H1 (cell line): ENCODE measurements around the gene DSG2. TPM values are rescaled to one million over a fixed set of nuclear protein-coding genes. Genes with fewer than 3 reads are reported as not detected.

Experiments used
- CTCF ChIA-PET: fragments of 300-600 bp; sonication (Branson Sonifier 250); formaldehyde crosslinking; loops from one replicate; lab custom pipeline; 2021; ENCODE audit not compliant: partially characterized antibody; lab: Charles Lee
- POLR2A ChIA-PET: fragments of 300-600 bp; sonication (Branson Sonifier 250); formaldehyde crosslinking; loops from one replicate; lab custom pipeline; 2021; ENCODE audit warnings: inconsistent platforms; ENCODE audit not compliant: partially characterized antibody; lab: Charles Lee
- DNase-seq, 2 experiments: peaks; one replicate each; pipeline versions ENCODE4 v3.0.0 to v3.0.0-alpha.2; 2010 to 2022; ENCODE audit warnings: low spot score in 2 of 2, low read depth in 1 of 2, mixed read lengths in 1 of 2
- FAIRE-seq: peaks from 2 replicates; lab custom pipeline; 2011; peaks lifted over from hg19 to GRCh38; lab: Jason Lieb, UNC
- H2AFZ ChIP-seq: 2 replicates; pipeline ENCODE4 v1.8.1; 2012; ENCODE audit warnings: low read length, inconsistent platforms
- H2AK5ac ChIP-seq: 2 replicates; pipeline ENCODE4 v1.6.1; 2013; ENCODE audit warnings: low read depth, low read length
- H2BK120ac ChIP-seq: replicated peaks from 2 replicates; pipeline ENCODE3; 2013; ENCODE audit warnings: low read depth, low read length, inconsistent platforms
- H2BK12ac ChIP-seq: 2 replicates; pipeline ENCODE4 v1.6.1; 2013; ENCODE audit warnings: low read depth, low read length
- H2BK15ac ChIP-seq: 2 replicates; pipeline ENCODE4 v1.6.1; 2013; ENCODE audit warnings: low read length
- H2BK20ac ChIP-seq: 2 replicates; pipeline ENCODE4 v1.6.1; 2013; ENCODE audit warnings: low read length
- H2BK5ac ChIP-seq: 2 replicates; pipeline ENCODE4 v1.6.1; 2013; ENCODE audit warnings: low read depth, low read length
- H3K14ac ChIP-seq: 2 replicates; pipeline ENCODE4 v1.6.1; 2013; ENCODE audit warnings: inconsistent platforms; ENCODE audit not compliant: insufficient read length
- H3K18ac ChIP-seq: 2 replicates; pipeline ENCODE4 v1.6.1; 2013; ENCODE audit warnings: low read length; ENCODE audit errors: extremely low read depth
- H3K23ac ChIP-seq: 2 replicates; pipeline ENCODE4 v1.6.1; 2013; ENCODE audit warnings: inconsistent platforms; ENCODE audit not compliant: insufficient read length
- H3K23me2 ChIP-seq: 2 replicates; pipeline ENCODE4 v1.6.1; 2013; ENCODE audit warnings: low read depth, low read length
- H3K27ac ChIP-seq: 2 replicates; pipeline ENCODE4 v1.6.1; 2011; ENCODE audit warnings: low read depth, low read length, inconsistent platforms
- H3K27me3 ChIP-seq, 4 experiments: replicated peaks in 1 of 4; 1 replicate in 1 of 4; 2 replicates in 3 of 4; pipeline versions ENCODE4 v1.6.1 to v1.8.1; 2011 to 2013; ENCODE audit warnings: low read length in 3 of 4, mild to moderate bottlenecking in 3 of 4, inconsistent platforms in 2 of 4, mixed read lengths in 2 of 4, moderate library complexity in 1 of 4; ENCODE audit not compliant: control insufficient read depth in 3 of 4, insufficient read depth in 3 of 4; ENCODE audit errors: extremely low read depth in 1 of 4
- H3K36me3 ChIP-seq, 4 experiments: 2 replicates each; pipeline versions ENCODE4 v1.6.1 to v1.8.1; 2011 to 2013; ENCODE audit warnings: mild to moderate bottlenecking in 4 of 4, low read length in 3 of 4, moderate library complexity in 2 of 4, control low read depth in 1 of 4, inconsistent platforms in 1 of 4; ENCODE audit not compliant: insufficient read depth in 4 of 4, control insufficient read depth in 2 of 4
- H3K4ac ChIP-seq: replicated peaks from 2 replicates; pipeline ENCODE3; 2013; ENCODE audit warnings: low read length, low read depth, mixed read lengths, inconsistent platforms; ENCODE audit not compliant: insufficient read length
- H3K4me1 ChIP-seq, 4 experiments: replicated peaks in 1 of 4; 1 replicate in 1 of 4; 2 replicates in 3 of 4; pipeline versions ENCODE4 v1.6.1 to v1.8.1; 2011 to 2013; ENCODE audit warnings: low read length in 3 of 4, inconsistent platforms in 2 of 4, mixed read lengths in 1 of 4; ENCODE audit not compliant: insufficient read depth in 4 of 4, control insufficient read depth in 3 of 4
- H3K4me2 ChIP-seq, 2 experiments: 2 replicates each; pipeline versions ENCODE4 v1.6.1 to v1.8.1; 2011 to 2013; ENCODE audit warnings: low read depth in 2 of 2, low read length in 2 of 2, control low read depth in 1 of 2, inconsistent platforms in 1 of 2, mild to moderate bottlenecking in 1 of 2; ENCODE audit not compliant: insufficient read depth in 1 of 2
- H3K4me3 ChIP-seq, 4 experiments: fragments of 200-600, 300-600 bp in 1 of 4; sonication (generic), shearing (Covaris generic), sonication (Bioruptor Twin) in 1 of 4; 2 replicates each; pipeline versions ENCODE4 v1.5.1 to v1.8.1; 2011 to 2016; ENCODE audit warnings: low read length in 4 of 4, low read depth in 3 of 4, control low read depth in 2 of 4, inconsistent platforms in 2 of 4, mild to moderate bottlenecking in 2 of 4, mixed read lengths in 1 of 4, moderate library complexity in 1 of 4; ENCODE audit not compliant: insufficient read depth in 2 of 4; ENCODE audit errors: extremely low read depth in 1 of 4
- H3K56ac ChIP-seq: replicated peaks from 2 replicates; pipeline ENCODE3; 2013; ENCODE audit warnings: low read depth, mild to moderate bottlenecking, mixed read lengths, low read length, inconsistent platforms; ENCODE audit not compliant: insufficient read length
- H3K79me1 ChIP-seq: 2 replicates; pipeline ENCODE4 v1.6.1; 2013; ENCODE audit warnings: low read depth, low read length, control low read depth
- H3K79me2 ChIP-seq, 2 experiments: 2 replicates each; pipeline versions ENCODE4 v1.6.1 to v1.8.1; 2012 to 2013; ENCODE audit warnings: low read length in 2 of 2, mild to moderate bottlenecking in 2 of 2, inconsistent platforms in 1 of 2; ENCODE audit not compliant: insufficient read depth in 2 of 2, control insufficient read depth in 1 of 2
- H3K9ac ChIP-seq, 4 experiments: replicated peaks in 1 of 4; 1 replicate in 1 of 4; 2 replicates in 3 of 4; pipeline versions ENCODE4 v1.6.1 to v1.8.1; 2011 to 2013; ENCODE audit warnings: low read depth in 3 of 4, low read length in 3 of 4, control low read depth in 2 of 4, mild to moderate bottlenecking in 2 of 4, moderate library complexity in 2 of 4, inconsistent platforms in 1 of 4; ENCODE audit errors: extremely low read depth in 1 of 4
- H3K9me3 ChIP-seq, 2 experiments: 2 replicates each; pipeline versions ENCODE4 v1.6.1 to v1.8.1; 2012 to 2013; ENCODE audit warnings: mild to moderate bottlenecking in 2 of 2, moderate library complexity in 2 of 2, control low read depth in 1 of 2, inconsistent platforms in 1 of 2, low read depth in 1 of 2, low read length in 1 of 2, mixed read lengths in 1 of 2; ENCODE audit not compliant: insufficient read depth in 2 of 2
- H4K20me1 ChIP-seq, 2 experiments: replicated peaks in 1 of 2; 2 replicates each; pipeline versions ENCODE3 to v1.8.1; 2011 to 2013; ENCODE audit warnings: inconsistent platforms in 2 of 2, low read length in 2 of 2, mild to moderate bottlenecking in 1 of 2; ENCODE audit not compliant: insufficient read depth in 2 of 2, control insufficient read depth in 1 of 2
- H4K5ac ChIP-seq: 2 replicates; pipeline ENCODE4 v1.6.1; 2013; ENCODE audit warnings: low read length, low read depth, mixed read lengths, inconsistent platforms; ENCODE audit not compliant: insufficient read length
- H4K8ac ChIP-seq: 2 replicates; pipeline ENCODE4 v1.8.0; 2013; ENCODE audit warnings: mild to moderate bottlenecking, moderate library complexity, low read length, inconsistent platforms; ENCODE audit not compliant: insufficient read depth; ENCODE audit errors: extremely low read depth
- H4K91ac ChIP-seq: replicated peaks from 2 replicates; pipeline ENCODE3; 2013; ENCODE audit warnings: low read length, mixed read lengths, inconsistent platforms; ENCODE audit not compliant: insufficient read length
- CHD1 ChIP-seq: IDR thresholded peaks from 2 replicates; pipeline ENCODE4 v1.6.1; 2012; ENCODE audit warnings: low read depth, low read length, improper control_type of control experiment
- EP300 ChIP-seq, 2 experiments: IDR thresholded peaks; 1 replicate in 1 of 2; 2 replicates in 1 of 2; pipeline ENCODE4 v1.6.1; 2011 to 2012; ENCODE audit warnings: low read depth in 2 of 2, low read length in 2 of 2, mild to moderate bottlenecking in 2 of 2, borderline replicate concordance in 1 of 2, inconsistent platforms in 1 of 2, moderate library complexity in 1 of 2
- GABPA ChIP-seq: IDR thresholded peaks from 2 replicates; pipeline ENCODE4 v1.6.1; 2011; ENCODE audit warnings: mild to moderate bottlenecking, low read length, moderate library complexity, borderline replicate concordance; ENCODE audit not compliant: insufficient read depth
- GTF2F1 ChIP-seq: IDR thresholded peaks from 2 replicates; pipeline ENCODE4 v1.6.1; 2012; ENCODE audit warnings: low read depth, low read length, improper control_type of control experiment, borderline replicate concordance
- JUND ChIP-seq: IDR thresholded peaks from 2 replicates; pipeline ENCODE4 v1.6.1; 2011; ENCODE audit warnings: mild to moderate bottlenecking, improper control_type of control experiment, low read length
- MAX ChIP-seq: IDR thresholded peaks from 2 replicates; pipeline ENCODE4 v1.6.1; 2012; ENCODE audit warnings: inconsistent platforms
- NANOG ChIP-seq: IDR thresholded peaks from 2 replicates; pipeline ENCODE4 v1.6.1; 2011; ENCODE audit warnings: low read length, low read depth, mild to moderate bottlenecking, inconsistent platforms; ENCODE audit not compliant: insufficient read depth, poor library complexity, severe bottlenecking
- SIRT6 ChIP-seq: IDR thresholded peaks from one replicate; pipeline ENCODE4 v1.7.1; 2012; ENCODE audit warnings: low read length, inconsistent platforms
- SIX5 ChIP-seq: IDR thresholded peaks from 2 replicates; pipeline ENCODE4 v1.6.1; 2011; ENCODE audit warnings: mild to moderate bottlenecking, low read depth, low read length
- TEAD4 ChIP-seq: IDR thresholded peaks from 2 replicates; pipeline ENCODE4 v1.6.1; 2012; ENCODE audit warnings: low read depth, low read length, inconsistent platforms, mixed read lengths
- USF2 ChIP-seq: IDR thresholded peaks from 2 replicates; pipeline ENCODE4 v1.6.1; 2011; ENCODE audit warnings: low read length, improper control_type of control experiment
- YY1 ChIP-seq: IDR thresholded peaks from 2 replicates; pipeline ENCODE4 v1.6.1; 2011; ENCODE audit warnings: low read depth, mild to moderate bottlenecking, low read length
- ZNF274 ChIP-seq: IDR thresholded peaks from 2 replicates; pipeline ENCODE4 v1.7.0; 2012; ENCODE audit warnings: low read length, borderline replicate concordance; ENCODE audit errors: extremely low read depth
- WGBS, 2 experiments: shearing (Covaris generic) in 1 of 2; methylation state at CpG; one replicate each; pipeline versions ENCODE4 v1.1.6 to v1.1.7; 2013 to 2015; ENCODE audit warnings: low lambda C conversion rate in 2 of 2, mixed read lengths in 2 of 2, inconsistent platforms in 1 of 2, low coverage in 1 of 2, missing lambda C conversion rate in 1 of 2; ENCODE audit not compliant: insufficient replicate concordance in 2 of 2, insufficient coverage in 1 of 2, insufficient read length in 1 of 2; ENCODE audit errors: extremely low coverage in 1 of 2, missing lambda C conversion rate in 1 of 2; 5-methylcytosine and 5-hydroxymethylcytosine counted together
- polyA plus RNA-seq, 7 experiments: library from polyadenylated mRNA; depleted of rRNA in 3 of 7; stranded (reverse) in 5 of 7; unstranded in 2 of 7; fragments of >200 nt in 5 of 7; fragments of 200-250 nt in 2 of 7; gene quantifications; 1 replicate in 5 of 7; 2 replicates in 1 of 7; 4 replicates in 1 of 7; pipeline versions ENCODE4 v1.2.1 to v1.2.3, GENCODE V29; 2011 to 2013; ENCODE audit warnings: missing spikeins in 2 of 7, mixed read lengths in 2 of 7
- total RNA-seq: library from RNA; stranded (reverse); fragmentation: NEBNext Ultra II Directional; extraction: Animal tissue kit (Norgen Biotek cat#: 25700); gene quantifications from 2 replicates; pipeline ENCODE4 v1.2.1, GENCODE V29; 2021

Gene DSG2
- total and polyA plus RNA-seq, 2 of the 8 experiments (the other 6 are each of a cell fraction or from before 2014, with no cell fraction given), result 60.1 to 144 TPM

- no peak overlapping the region for H3K27ac ChIP-seq
- TF ChIP-seq JUND (no peak), EP300 (IDR thresholded peaks at IDR 0.05; ENCODE audit: borderline replicate concordance in 1 of 2, low read depth in 2 of 2, low read length in 2 of 2) (no peak), YY1 (no peak), CHD1 (no peak), GABPA (no peak), SIRT6 (no peak), ZNF274 (no peak), MAX (no peak), GTF2F1 (no peak), NANOG (no peak), SIX5 (no peak), USF2 (no peak), TEAD4 (no peak)
Measured at GRCh38 chr18:31586616-31587015, 88.6 kb downstream of the DSG2 start.

More at GRCh38 chr18:31586616-31587015, 88.6 kb downstream of the DSG2 start:
- H3K79me1 ChIP-seq, result no peaks in the 10 kb centered on the region
- no peak overlapping the region for H2AFZ ChIP-seq
- no peak overlapping the region for H2BK120ac ChIP-seq
- H3K14ac ChIP-seq, result no peak overlapping the region
- H3K23ac ChIP-seq, result no peak overlapping the region
- H2BK15ac ChIP-seq, result no peak overlapping the region
- FAIRE-seq, result no peak
- no peak overlapping the region for H3K18ac ChIP-seq
- peaks cover 0 to 1% (median 0%) of the 10 kb centered on the region in 4 experiments; a peak in 1 of 7 replicates for H3K27me3 ChIP-seq
- H4K91ac ChIP-seq, result no peak overlapping the region
- H4K20me1 ChIP-seq, result no peaks in the 10 kb centered on the region
- H2BK5ac ChIP-seq, result no peak overlapping the region
- ChIA-PET POLR2A (interaction anchor here (1.1 kb wide), 1 partner anchor 11 kb away, joined by 3 read pairs; no protein-coding TSS in a partner anchor), CTCF (interaction anchor here (0.8 to 2.5 kb wide), 8 partner anchors 10 to 136 kb away, joined by 3 to 7 read pairs (median 6); no protein-coding TSS in a partner anchor)
- H3K36me3 ChIP-seq, result no peaks in the 10 kb centered on the region
- H3K9ac ChIP-seq, result no peak overlapping the region
- no peak for DNase-seq
- H2AK5ac ChIP-seq, result no peak overlapping the region
- H3K56ac ChIP-seq, result no peak overlapping the region
- H3K4me2 ChIP-seq, result no peak overlapping the region
- H2BK12ac ChIP-seq, result no peak overlapping the region
- H3K4me1 ChIP-seq, result no peaks in the 10 kb centered on the region
- no peaks in the 10 kb centered on the region for H3K9me3 ChIP-seq
- H4K5ac ChIP-seq, result no peak overlapping the region
- 85% methylated on average over 5 of the region's 5 CpGs; no CpG with 5 or more reads in 1 of the 2 experiments for WGBS, 2 experiments
- no peak overlapping the region for H4K8ac ChIP-seq
- H3K4ac ChIP-seq, result no peak overlapping the region
- no peak overlapping the region for H2BK20ac ChIP-seq
- H3K23me2 ChIP-seq, result no peaks in the 10 kb centered on the region
- H3K79me2 ChIP-seq, result no peaks in the 10 kb centered on the region
- H3K4me3 ChIP-seq, result no peak overlapping the region
